G401 (cell line): ENCODE data around the gene HIP1R. TPM values are rescaled to one million over a fixed set of nuclear protein-coding genes. Genes with fewer than 3 reads are reported as not detected.
"Not testable (repeated sequence)": the region's sequence is repeated elsewhere in the genome, so short reads cannot be mapped to it uniquely, and the experiment has no call there.

Experiments used
- DNase-seq: peaks from one replicate; pipeline ENCODE4 v3.0.0-alpha.2; 2015; ENCODE audit warnings: low spot score
- in situ Hi-C: cut with HindIII; loops from 2 replicates; pipeline ENCODE4 v1.10.0; 2016; ENCODE audit warnings: low sequenced_read_pairs, mixed read lengths
- total RNA-seq: library from RNA; depleted of rRNA; stranded (reverse); fragments of >200 nt; shearing (Covaris generic); gene quantifications from 2 replicates; pipeline ENCODE4 v1.2.3, GENCODE V29; 2014

Gene HIP1R
- total RNA-seq, 1 experiment from 2014 or later = 19.3 TPM

- no peak for DNase-seq
- in situ Hi-C loops = no loop called here
Observed at GRCh38 chr12:122870163-122870842, 35.0 kb downstream of the HIP1R start.

- peak; percentile 68 for DNase-seq
- in situ Hi-C loops = no loop called here
Observed at GRCh38 chr12:122870867-122871664, 35.8 kb downstream of the HIP1R start.

- in situ Hi-C loops = no loop called here
Observed at GRCh38 chr12:122871851-122872780, 36.9 kb downstream of the HIP1R start.

GRCh38 chr12:122872815-122873361 lies 37.6 kb downstream of the HIP1R start:
- in situ Hi-C loops = no loop called here
- DNase-seq = no peak

More at GRCh38 chr12:122871851-122872780, 36.9 kb downstream of the HIP1R start:
- no peak for DNase-seq

- DNase-seq = no peak
- in situ Hi-C loops = no loop called here
Observed at GRCh38 chr12:122873540-122873939, 38.3 kb downstream of the HIP1R start.

- in situ Hi-C loops = no loop called here
- no peak for DNase-seq
Observed at GRCh38 chr12:122874081-122874480, 38.8 kb downstream of the HIP1R start.

- peak; percentile 56 for DNase-seq
- in situ Hi-C loops = no loop called here
Observed at GRCh38 chr12:122875590-122876220, 40.4 kb downstream of the HIP1R start.

GRCh38 chr12:122876281-122876680 lies 41.0 kb downstream of the HIP1R start:
- DNase-seq, in situ Hi-C loops: not testable (repeated sequence)

- no peak for DNase-seq
- in situ Hi-C loops = no loop called here
Observed at GRCh38 chr12:122876731-122877130, 41.5 kb downstream of the HIP1R start.

- no peak for DNase-seq
- in situ Hi-C loops = no loop called here
Observed at GRCh38 chr12:122878780-122879612, 43.7 kb downstream of the HIP1R start.

- in situ Hi-C loops = loop anchor here (5.0 kb wide), 1 partner anchor 67 kb away; no protein-coding TSS in a partner anchor
- DNase-seq = no peak
Observed at GRCh38 chr12:122880155-122880667, 45.0 kb downstream of the HIP1R start.

GRCh38 chr12:122880668-122881067 lies 45.4 kb downstream of the HIP1R start:
- DNase-seq = peak; percentile 59
- in situ Hi-C loops = loop anchor here (5.0 kb wide), 1 partner anchor 67 kb away; no protein-coding TSS in a partner anchor

- DNase-seq = no peak
- in situ Hi-C loops = loop anchor here (5.0 kb wide), 1 partner anchor 64 kb away; no protein-coding TSS in a partner anchor
Observed at GRCh38 chr12:122882908-122883558, 47.8 kb downstream of the HIP1R start.

- DNase-seq = no peak
- in situ Hi-C loops = loop anchor here (5.0 kb wide), 1 partner anchor 63 kb away; no protein-coding TSS in a partner anchor
Observed at GRCh38 chr12:122884091-122884826, 49.0 kb downstream of the HIP1R start.

GRCh38 chr12:122884860-122885259 lies 49.6 kb downstream of the HIP1R start:
- no peak for DNase-seq
- in situ Hi-C loops = loop anchor here (5.0 kb wide), 1 partner anchor 62 kb away; no protein-coding TSS in a partner anchor

GRCh38 chr12:122886161-122886560 lies 50.9 kb downstream of the HIP1R start:
- in situ Hi-C loops = no loop called here
- no peak for DNase-seq
